Measurements from ENCODE around the gene SOX6.

SOX6 gene

DNA sequence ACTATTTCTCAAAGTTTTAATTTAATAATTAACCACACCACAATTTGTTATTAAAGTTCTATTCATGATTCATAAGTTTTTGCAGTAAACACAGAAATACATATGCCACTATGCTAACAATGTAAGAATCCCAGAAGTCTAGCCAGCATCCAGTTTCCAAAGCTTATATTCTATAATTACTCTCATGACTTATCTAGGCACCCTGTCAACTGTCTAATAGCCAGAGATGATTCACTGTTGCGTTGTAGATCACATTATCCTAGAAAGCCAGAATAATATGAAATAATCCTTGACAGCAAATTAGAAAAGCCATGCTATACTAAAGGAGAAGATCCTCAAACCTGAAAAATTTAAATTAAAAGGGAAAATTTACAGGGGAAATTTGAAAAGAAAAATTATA, 141.0 kb downstream of the SOX6 start:
- CTCF ChIA-PET: no interaction called here
- DNase-seq (ENCODE audit: extremely low spot score): no peak
- POLR2A ChIA-PET: no interaction called here
- no peak for TF ChIP-seq CTCF (IDR thresholded peaks at IDR 0.05; ENCODE audit: control extremely low read depth, extremely low read depth, low read depth, missing control alignments)

DNA sequence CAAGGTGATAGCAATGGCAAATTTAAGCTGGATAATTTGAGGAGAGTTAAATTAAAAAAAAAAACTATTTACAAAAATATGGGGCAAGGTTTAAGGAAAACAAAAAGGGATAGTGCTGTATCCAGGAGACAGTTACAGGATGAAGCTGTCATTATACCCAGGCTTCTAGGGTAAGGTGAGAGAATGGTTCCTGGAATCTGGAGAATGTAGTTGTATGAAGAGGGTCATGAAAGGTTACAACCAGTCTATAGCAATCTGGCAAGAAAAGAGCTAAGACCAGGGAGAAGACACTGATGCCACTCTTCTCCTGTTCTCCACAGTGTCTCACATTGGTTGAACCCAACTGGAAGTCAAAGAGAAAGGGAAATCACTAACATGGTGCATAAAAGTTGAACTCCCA, 144.9 kb downstream of the SOX6 start:
- no peak for TF ChIP-seq CTCF (IDR thresholded peaks at IDR 0.05; ENCODE audit: control extremely low read depth, extremely low read depth, low read depth, missing control alignments)
- ChIA-PET CTCF (interaction anchor here (2.7 kb wide), 1 partner anchor 11 kb away, joined by 11 read pairs; no protein-coding TSS in a partner anchor), POLR2A (no interaction called here)
- DNase-seq (ENCODE audit: extremely low spot score): no peak

GRCh38 chr11:16204261-16204660, 152.1 kb downstream of the SOX6 start:
- no peak for TF ChIP-seq CTCF (IDR thresholded peaks at IDR 0.05; ENCODE audit: control extremely low read depth, extremely low read depth, low read depth, missing control alignments)
- POLR2A ChIA-PET: no interaction called here
- no peak for DNase-seq (ENCODE audit: extremely low spot score)
- CTCF ChIA-PET: interaction anchor here (1.2 kb wide), 1 partner anchor 14 kb away, joined by 3 read pairs; no protein-coding TSS in a partner anchor

DNA sequence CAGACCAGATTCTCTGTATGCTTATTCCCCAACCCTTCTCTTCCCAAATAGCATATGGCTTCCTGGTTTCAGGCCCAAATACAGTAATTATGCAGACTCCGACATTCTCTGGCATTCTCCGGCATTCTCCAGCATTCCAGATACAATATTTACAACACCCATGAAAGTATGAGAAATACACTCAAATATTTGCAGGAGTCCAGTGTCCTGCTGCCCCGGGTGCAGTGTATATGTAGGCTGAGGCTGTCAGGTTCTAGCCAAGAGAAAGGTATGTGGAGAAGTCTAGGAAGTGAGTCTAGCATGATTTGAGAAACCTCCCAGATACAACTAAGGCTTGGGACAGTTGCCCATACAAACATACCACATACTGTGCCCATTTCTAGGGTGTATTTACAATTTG, 160.7 kb downstream of the SOX6 start:
- POLR2A ChIA-PET: no interaction called here
- CTCF ChIA-PET: interaction anchor here (2.1 kb wide), 1 partner anchor 22 kb away, joined by 8 read pairs; no protein-coding TSS in a partner anchor
- no peak for DNase-seq (ENCODE audit: extremely low spot score)
- TF ChIP-seq CTCF (IDR thresholded peaks at IDR 0.05; ENCODE audit: control extremely low read depth, extremely low read depth, low read depth, missing control alignments): no peak

- POLR2A ChIA-PET: no interaction called here
- DNase-seq (ENCODE audit: extremely low spot score): no peak
- CTCF ChIA-PET: interaction anchor here (1.4 kb wide), 1 partner anchor 10 kb away, joined by 4 read pairs; no protein-coding TSS in a partner anchor
- TF ChIP-seq CTCF (IDR thresholded peaks at IDR 0.05; ENCODE audit: control extremely low read depth, extremely low read depth, low read depth, missing control alignments): no peak
Measured at GRCh38 chr11:16194566-16194965, 161.8 kb downstream of the SOX6 start.

DNA sequence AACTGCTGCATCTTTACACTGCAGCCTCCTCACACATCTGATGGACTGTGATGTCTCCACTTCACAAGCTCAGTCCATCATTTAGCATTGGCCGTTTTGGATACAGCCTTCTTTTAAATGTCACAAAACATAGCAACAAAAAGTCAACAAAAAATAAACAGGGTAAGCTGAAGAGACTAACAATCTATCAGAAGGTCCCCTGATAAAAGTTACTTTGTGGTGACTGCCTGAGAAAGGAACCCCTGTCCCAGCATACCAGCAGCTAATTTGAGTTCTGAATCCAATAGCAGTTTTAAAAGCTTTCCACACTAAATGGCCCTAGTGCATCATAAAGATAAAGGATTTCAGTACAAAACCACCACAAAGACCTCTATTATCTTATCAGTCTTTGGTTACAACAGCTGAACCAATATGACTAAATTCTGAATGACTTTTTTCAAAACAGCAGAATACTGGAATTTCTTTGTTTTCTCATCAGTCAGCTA, 162.4 kb downstream of the SOX6 start:
- DNase-seq (ENCODE audit: extremely low spot score): no peak
- no peak for TF ChIP-seq CTCF (IDR thresholded peaks at IDR 0.05; ENCODE audit: control extremely low read depth, extremely low read depth, low read depth, missing control alignments)
- ChIA-PET POLR2A (no interaction called here), CTCF (interaction anchor here (1.4 kb wide), 1 partner anchor 9 kb away, joined by 4 read pairs; no protein-coding TSS in a partner anchor)

Measured in GM10248 (cell line).